PFSK-1 (cell line): ENCODE results near the gene MNX1.

Source experiments
- FOXP2 ChIP-seq: optimal IDR thresholded peaks from 2 replicates; pipeline ENCODE3; 2011; ENCODE audit warnings: borderline replicate concordance, control low read depth, inconsistent platforms; ENCODE audit not compliant: insufficient read depth; ENCODE audit errors: extremely low read length, extremely low read depth
- POLR2AphosphoS5 ChIP-seq: IDR thresholded peaks from 2 replicates; pipeline ENCODE4 v1.6.1; 2012; ENCODE audit warnings: low read depth, mild to moderate bottlenecking, control low read depth, low read length, moderate library complexity
- SIN3A ChIP-seq: IDR thresholded peaks from 2 replicates; pipeline ENCODE4 v1.6.1; 2012; ENCODE audit warnings: mild to moderate bottlenecking, low read length, moderate library complexity, borderline replicate concordance; ENCODE audit not compliant: insufficient read depth
- TAF1 ChIP-seq: IDR thresholded peaks from 2 replicates; pipeline ENCODE4 v1.6.1; 2012; ENCODE audit warnings: low read length, control low read depth, borderline replicate concordance; ENCODE audit not compliant: insufficient read depth
- TF ChIP-seq, protein P1 (sequence below), 2 experiments: IDR thresholded peaks; 2 replicates each; pipeline versions ENCODE4 v1.6.1 to v1.8.0; 2011 to 2012; ENCODE audit warnings: low read depth in 2 of 2, low read length in 2 of 2, control low read depth in 1 of 2, inconsistent platforms in 1 of 2, mild to moderate bottlenecking in 1 of 2, moderate library complexity in 1 of 2; ENCODE audit not compliant: insufficient read depth in 1 of 2

The MNX1 gene

GRCh38 chr7:157021871-157022680 is 11.6 kb upstream of the MNX1 start:
- TF ChIP-seq SIN3A = no peak
- no peak for TF ChIP-seq TAF1
- no peak for TF ChIP-seq FOXP2
- no peak for TF ChIP-seq POLR2AphosphoS5
- TF ChIP-seq, protein P1, sequence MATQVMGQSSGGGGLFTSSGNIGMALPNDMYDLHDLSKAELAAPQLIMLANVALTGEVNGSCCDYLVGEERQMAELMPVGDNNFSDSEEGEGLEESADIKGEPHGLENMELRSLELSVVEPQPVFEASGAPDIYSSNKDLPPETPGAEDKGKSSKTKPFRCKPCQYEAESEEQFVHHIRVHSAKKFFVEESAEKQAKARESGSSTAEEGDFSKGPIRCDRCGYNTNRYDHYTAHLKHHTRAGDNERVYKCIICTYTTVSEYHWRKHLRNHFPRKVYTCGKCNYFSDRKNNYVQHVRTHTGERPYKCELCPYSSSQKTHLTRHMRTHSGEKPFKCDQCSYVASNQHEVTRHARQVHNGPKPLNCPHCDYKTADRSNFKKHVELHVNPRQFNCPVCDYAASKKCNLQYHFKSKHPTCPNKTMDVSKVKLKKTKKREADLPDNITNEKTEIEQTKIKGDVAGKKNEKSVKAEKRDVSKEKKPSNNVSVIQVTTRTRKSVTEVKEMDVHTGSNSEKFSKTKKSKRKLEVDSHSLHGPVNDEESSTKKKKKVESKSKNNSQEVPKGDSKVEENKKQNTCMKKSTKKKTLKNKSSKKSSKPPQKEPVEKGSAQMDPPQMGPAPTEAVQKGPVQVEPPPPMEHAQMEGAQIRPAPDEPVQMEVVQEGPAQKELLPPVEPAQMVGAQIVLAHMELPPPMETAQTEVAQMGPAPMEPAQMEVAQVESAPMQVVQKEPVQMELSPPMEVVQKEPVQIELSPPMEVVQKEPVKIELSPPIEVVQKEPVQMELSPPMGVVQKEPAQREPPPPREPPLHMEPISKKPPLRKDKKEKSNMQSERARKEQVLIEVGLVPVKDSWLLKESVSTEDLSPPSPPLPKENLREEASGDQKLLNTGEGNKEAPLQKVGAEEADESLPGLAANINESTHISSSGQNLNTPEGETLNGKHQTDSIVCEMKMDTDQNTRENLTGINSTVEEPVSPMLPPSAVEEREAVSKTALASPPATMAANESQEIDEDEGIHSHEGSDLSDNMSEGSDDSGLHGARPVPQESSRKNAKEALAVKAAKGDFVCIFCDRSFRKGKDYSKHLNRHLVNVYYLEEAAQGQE (IDR thresholded peaks at IDR 0.05; ENCODE audit: insufficient read depth in 1 of 2, low read depth in 2 of 2, low read length in 2 of 2) = no peak

GRCh38 chr7:157021071-157021870 is 10.8 kb upstream of the MNX1 start:
- TF ChIP-seq FOXP2 (no peak), SIN3A (no peak), POLR2AphosphoS5 (no peak), TAF1 (no peak)
- TF ChIP-seq, protein P1 (IDR thresholded peaks at IDR 0.05; ENCODE audit: insufficient read depth in 1 of 2, low read depth in 2 of 2, low read length in 2 of 2) = no peak

DNA sequence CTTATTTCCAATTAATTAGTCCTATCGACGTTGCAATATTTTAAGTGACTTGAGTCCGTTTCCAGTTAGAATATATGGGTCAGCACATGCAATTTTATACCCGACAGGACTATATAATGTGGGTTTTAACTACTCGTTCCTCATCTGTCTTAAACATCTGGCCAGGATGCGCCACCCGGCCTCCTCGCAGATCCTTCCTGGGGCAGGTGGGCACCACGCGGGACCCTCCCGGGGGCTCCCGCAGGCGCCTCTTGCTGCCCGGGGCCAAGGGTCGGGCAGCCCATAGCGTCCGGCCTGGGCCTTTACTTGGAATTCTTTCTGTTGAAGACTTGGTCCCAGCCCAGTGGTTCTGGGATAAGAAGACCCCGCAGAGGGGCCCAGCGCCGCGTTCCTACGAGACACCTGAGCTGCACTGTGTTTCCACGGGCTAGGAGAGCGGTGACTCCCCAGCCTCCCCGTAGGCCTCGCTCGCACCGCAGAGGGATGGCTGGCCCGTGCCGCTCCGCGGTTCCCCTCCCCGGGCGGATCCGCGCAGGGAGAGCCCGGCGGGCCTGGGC is 10.1 kb upstream of the MNX1 start:
- TF ChIP-seq TAF1 = no peak
- TF ChIP-seq, protein P1 (IDR thresholded peaks at IDR 0.05; ENCODE audit: insufficient read depth in 1 of 2, low read depth in 2 of 2, low read length in 2 of 2) = no peak
- no peak for TF ChIP-seq SIN3A
- TF ChIP-seq FOXP2 = no peak
- TF ChIP-seq POLR2AphosphoS5 = no peak

- TF ChIP-seq POLR2AphosphoS5 (no peak), SIN3A (no peak), FOXP2 (no peak), TAF1 (no peak)
- TF ChIP-seq, protein P1 (IDR thresholded peaks at IDR 0.05; ENCODE audit: insufficient read depth in 1 of 2, low read depth in 2 of 2, low read length in 2 of 2) = no peak
Measured at GRCh38 chr7:157019718-157020451, 9.4 kb upstream of the MNX1 start.
